Gastrocnemius medialis (tissue), 4 donors: ENCODE measurements around the gene TXNDC5. TPM values are rescaled to one million over a fixed set of nuclear protein-coding genes. Genes with fewer than 3 reads are reported as not detected.
A peak's percentile ranks its signal among the peaks of the same experiment; 100 is the strongest.

Experiments
- ATAC-seq, 2 donors: fragments of 150-250 bp; one replicate each; pipeline ENCODE4 v1.9.1; 2016
- DNase-seq, 2 donors: peaks; one replicate each; pipeline ENCODE4 v3.0.0-alpha.2; 2019
- H3K27ac ChIP-seq, 4 donors: fragments of 200-600 bp; sonication (generic); 1 replicate in 1 of 4; 2 replicates in 3 of 4; pipeline ENCODE4 v1.5.1; 2016 to 2018; ENCODE audit warnings: mild to moderate bottlenecking in 2 of 4, moderate library complexity in 1 of 4
- H3K27me3 ChIP-seq, 3 donors: fragments of 200-600 bp; sonication (generic) in 2 of 3; 1 replicate in 1 of 3; 2 replicates in 2 of 3; pipeline versions ENCODE4 v1.5.1 to v1.6.0; 2016 to 2019; ENCODE audit warnings: mild to moderate bottlenecking in 1 of 3, moderate library complexity in 1 of 3
- H3K36me3 ChIP-seq, 2 donors: fragments of 200-600 bp; sonication (generic) in 1 of 2; one replicate each; pipeline ENCODE4 v1.5.1; 2017 to 2018
- H3K4me1 ChIP-seq, 2 donors: fragments of 200-600 bp; sonication (generic) in 1 of 2; one replicate each; pipeline ENCODE4 v1.5.1; 2016 to 2017; ENCODE audit warnings: mild to moderate bottlenecking in 2 of 2
- H3K4me3 ChIP-seq, 4 donors: fragments of 200-600 bp; sonication (generic) in 3 of 4; 1 replicate in 1 of 4; 2 replicates in 3 of 4; pipeline ENCODE4 v1.5.1; 2016 to 2019; ENCODE audit warnings: mild to moderate bottlenecking in 2 of 4
- H3K9me3 ChIP-seq, 3 donors: fragments of 200-600 bp; sonication (generic) in 2 of 3; 1 replicate in 1 of 3; 2 replicates in 2 of 3; pipeline ENCODE4 v1.5.1; 2016 to 2019
- CTCF ChIP-seq, 5 experiments: fragments of 450-650 bp in 3 of 5; fragments of 200-600 bp in 2 of 5; sonication (generic) in 2 of 5; IDR thresholded peaks in 4 of 5; conservative IDR thresholded peaks in 1 of 5; 1 replicate in 4 of 5; 2 replicates in 1 of 5; pipeline ENCODE4 v1.5.1; 2016 to 2019; ENCODE audit warnings: antibody characterized with exemption in 5 of 5, mild to moderate bottlenecking in 3 of 5, moderate library complexity in 3 of 5
- POLR2A ChIP-seq, 2 donors: fragments of 450-650 bp; IDR thresholded peaks; one replicate each; pipeline ENCODE4 v1.6.1; 2017; ENCODE audit warnings: antibody characterized with exemption in 2 of 2, mild to moderate bottlenecking in 2 of 2, moderate library complexity in 2 of 2
- in situ Hi-C, 4 donors: fragments of 200-750 bp; cut with MboI; loops; one replicate each; pipeline versions ENCODE4 v1.15.0 to v1.8.0; 2017; ENCODE audit warnings: low sequenced_read_pairs in 4 of 4
- intact Hi-C: fragments of 100-400 bp; cut with DNase I; formaldehyde crosslinking; loops from one replicate; pipeline ENCODE4 v1.15.1; 2023; ENCODE audit warnings: low total_unique reads
- total RNA-seq, 4 donors: library from RNA; depleted of rRNA; stranded (reverse); fragments of >200 nt; gene quantifications; one replicate each; pipeline versions ENCODE4 v1.1.0 to v1.2.3, GENCODE V29; 2016

TXNDC5 gene
- total RNA-seq, 4 donors from 2014 or later = 29.9 to 43.3 (median 38.8) TPM

- Histone ChIP-seq H3K4me1 (peaks cover 14 to 23% of the 10 kb centered on the region in 2 donors), H3K9me3 (no peaks in the 10 kb centered on the region), H3K36me3 (no peaks in the 10 kb centered on the region), H3K27ac (peak overlapping the region; percentile 78 to 82 (median 80)), H3K4me3 (peak overlapping the region in 3 of 4 donors; percentile 65 to 74 (median 65)), H3K27me3 (no peaks in the 10 kb centered on the region)
- DNase-seq = no peak
- TF ChIP-seq POLR2A (IDR thresholded peaks at IDR 0.05) = no peak
- no peak for TF ChIP-seq CTCF (IDR thresholded peaks at IDR 0.05 in 4 of 5, conservative IDR thresholded peaks at IDR 0.05 in 1 of 5)
- in situ Hi-C loops = no loop called here
- ATAC-seq = no peak
- intact Hi-C loops = loop anchor here (5.0 kb wide), 2 partner anchors 81 to 184 kb away; partner anchors contain the start of gene BMP6
Observed at GRCh38 chr6:7911345-7911725, 747 bp upstream of the TXNDC5 start.

- H3K9me3 ChIP-seq = no peaks in the 10 kb centered on the region
- TF ChIP-seq POLR2A (IDR thresholded peaks at IDR 0.05) = no peak
- no peak for TF ChIP-seq CTCF (IDR thresholded peaks at IDR 0.05 in 4 of 5, conservative IDR thresholded peaks at IDR 0.05 in 1 of 5)
- H3K4me3 ChIP-seq = peak overlapping the region; percentile 65 to 92 (median 73)
- no peaks in the 10 kb centered on the region for H3K36me3 ChIP-seq
- ATAC-seq (peak; percentile 45 to 58), DNase-seq (no peak)
- in situ Hi-C loops = no loop called here
- H3K27ac ChIP-seq = peak overlapping the region; percentile 67 to 86 (median 74)
- peaks cover 22 to 30% of the 10 kb centered on the region in 2 donors for H3K4me1 ChIP-seq
- intact Hi-C loops = loop anchor here (5.0 kb wide), 2 partner anchors 82 to 183 kb away; partner anchors contain the start of gene BMP6
- no peaks in the 10 kb centered on the region for H3K27me3 ChIP-seq
Observed at GRCh38 chr6:7910298-7910653, 312 bp downstream of the TXNDC5 start.

GRCh38 chr6:7909323-7910276, 988 bp downstream of the TXNDC5 start:
- Histone ChIP-seq H3K27me3 (no peaks in the 10 kb centered on the region), H3K9me3 (no peaks in the 10 kb centered on the region), H3K4me1 (peaks cover 29 to 36% of the 10 kb centered on the region in 2 donors), H3K4me3 (peak overlapping the region; percentile 65 to 92 (median 73)), H3K27ac (peak overlapping the region; percentile 67 to 86 (median 74)), H3K36me3 (no peaks in the 10 kb centered on the region)
- intact Hi-C loops = loop anchor here (5.0 kb wide), 2 partner anchors 83 to 182 kb away; partner anchors contain the start of gene BMP6
- DNase-seq (peak in 1 of 2 donors; percentile 33), ATAC-seq (peak; percentile 40 to 58)
- TF ChIP-seq CTCF (IDR thresholded peaks at IDR 0.05 in 4 of 5, conservative IDR thresholded peaks at IDR 0.05 in 1 of 5) = peak in 1 of 5 experiments; percentile 8
- no peak for TF ChIP-seq POLR2A (IDR thresholded peaks at IDR 0.05)
- in situ Hi-C loops = no loop called here

- H3K4me3 ChIP-seq = no peak overlapping the region
- peaks cover 45 to 51% of the 10 kb centered on the region in 2 donors for H3K4me1 ChIP-seq
- H3K27ac ChIP-seq = no peak overlapping the region
- no peaks in the 10 kb centered on the region for H3K27me3 ChIP-seq
- no peak for ATAC-seq
- no peak for TF ChIP-seq CTCF (IDR thresholded peaks at IDR 0.05 in 4 of 5, conservative IDR thresholded peaks at IDR 0.05 in 1 of 5)
- no peak for TF ChIP-seq POLR2A (IDR thresholded peaks at IDR 0.05)
- no peak for DNase-seq
- intact Hi-C loops (no loop called here), in situ Hi-C loops (no loop called here)
- no peaks in the 10 kb centered on the region for H3K9me3 ChIP-seq
- peaks cover 0 to 22% of the 10 kb centered on the region in 2 donors for H3K36me3 ChIP-seq
Observed at GRCh38 chr6:7907159-7907558, 3.4 kb downstream of the TXNDC5 start.
